ENCODE data around the gene SIL1. TPM values are rescaled to one million over a fixed set of nuclear protein-coding genes. Genes with fewer than 3 reads are reported as not detected.
"Not testable (repeated sequence)": the region's sequence is repeated elsewhere in the genome, so short reads cannot be mapped to it uniquely, and the experiment has no call there.

SIL1 gene
- total RNA-seq, 4 donors from 2014 or later = 20.3 to 39.2 (median 29.1) TPM

GRCh38 chr5:138922494-138922893 is 275.7 kb downstream of the SIL1 start:
- peaks cover 5 to 33% (median 17%) of the 10 kb centered on the region in 4 donors for H3K4me1 ChIP-seq
- no peak for TF ChIP-seq EP300 (IDR thresholded peaks at IDR 0.05)
- TF ChIP-seq POLR2A (IDR thresholded peaks at IDR 0.05; ENCODE audit: low read depth) = no peak
- TF ChIP-seq, protein P1, sequence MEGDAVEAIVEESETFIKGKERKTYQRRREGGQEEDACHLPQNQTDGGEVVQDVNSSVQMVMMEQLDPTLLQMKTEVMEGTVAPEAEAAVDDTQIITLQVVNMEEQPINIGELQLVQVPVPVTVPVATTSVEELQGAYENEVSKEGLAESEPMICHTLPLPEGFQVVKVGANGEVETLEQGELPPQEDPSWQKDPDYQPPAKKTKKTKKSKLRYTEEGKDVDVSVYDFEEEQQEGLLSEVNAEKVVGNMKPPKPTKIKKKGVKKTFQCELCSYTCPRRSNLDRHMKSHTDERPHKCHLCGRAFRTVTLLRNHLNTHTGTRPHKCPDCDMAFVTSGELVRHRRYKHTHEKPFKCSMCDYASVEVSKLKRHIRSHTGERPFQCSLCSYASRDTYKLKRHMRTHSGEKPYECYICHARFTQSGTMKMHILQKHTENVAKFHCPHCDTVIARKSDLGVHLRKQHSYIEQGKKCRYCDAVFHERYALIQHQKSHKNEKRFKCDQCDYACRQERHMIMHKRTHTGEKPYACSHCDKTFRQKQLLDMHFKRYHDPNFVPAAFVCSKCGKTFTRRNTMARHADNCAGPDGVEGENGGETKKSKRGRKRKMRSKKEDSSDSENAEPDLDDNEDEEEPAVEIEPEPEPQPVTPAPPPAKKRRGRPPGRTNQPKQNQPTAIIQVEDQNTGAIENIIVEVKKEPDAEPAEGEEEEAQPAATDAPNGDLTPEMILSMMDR (IDR thresholded peaks at IDR 0.05) = no peak
- TF ChIP-seq POLR2AphosphoS5 (IDR thresholded peaks at IDR 0.05) = no peak
- no peaks in the 10 kb centered on the region for H3K9me3 ChIP-seq
- 100% methylated on average over 2 of the region's 2 CpGs for WGBS
- intact Hi-C loops (cut with DNase I) = no loop called here
- no peaks in the 10 kb centered on the region for H3K27me3 ChIP-seq
- no peak overlapping the region for H3K27ac ChIP-seq (replicated peaks in 1 of 4)
- peaks cover 23 to 70% (median 43%) of the 10 kb centered on the region in 4 donors for H3K36me3 ChIP-seq
- H3K4me3 ChIP-seq = no peak overlapping the region
- DNase-seq (ENCODE audit: extremely low spot score) = no peak

- H3K9me3 ChIP-seq; H3K4me3 ChIP-seq; H3K27ac ChIP-seq (replicated peaks in 1 of 4); DNase-seq (ENCODE audit: extremely low spot score); H3K27me3 ChIP-seq; intact Hi-C loops (cut with DNase I): not testable (repeated sequence)
- peaks cover 0 to 24% (median 8%) of the 10 kb centered on the region in 4 donors for H3K4me1 ChIP-seq
- peaks cover 20 to 59% (median 33%) of the 10 kb centered on the region in 4 donors for H3K36me3 ChIP-seq
- 81% methylated on average over 2 of the region's 2 CpGs for WGBS
Measured at GRCh38 chr5:138921362-138921761, 276.8 kb downstream of the SIL1 start.

DNA sequence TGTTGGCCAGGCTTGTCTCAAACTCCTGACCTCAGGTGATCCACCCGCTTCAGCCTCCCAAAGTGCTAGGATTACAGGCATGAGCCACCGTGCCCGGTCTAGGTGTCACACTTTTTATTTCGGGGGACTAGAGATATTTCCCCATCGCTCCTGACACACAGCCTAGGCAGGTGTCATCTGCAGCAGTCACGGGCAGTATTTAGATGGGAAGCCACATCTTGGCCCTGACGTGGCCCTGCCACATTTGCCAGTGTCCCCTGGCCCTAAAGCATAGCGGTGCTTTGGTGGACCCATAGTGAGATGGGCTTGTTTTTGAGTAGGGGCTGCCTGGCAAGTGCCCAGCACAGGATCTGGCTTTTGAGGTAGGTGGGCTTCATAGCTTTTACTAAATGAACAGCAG is 278.0 kb downstream of the SIL1 start:
- no peak for TF ChIP-seq EP300 (IDR thresholded peaks at IDR 0.05)
- TF ChIP-seq, protein P1 (IDR thresholded peaks at IDR 0.05) = no peak
- TF ChIP-seq POLR2AphosphoS5 (IDR thresholded peaks at IDR 0.05) = no peak
- no peak for TF ChIP-seq POLR2A (IDR thresholded peaks at IDR 0.05; ENCODE audit: low read depth)
- no peak overlapping the region for H3K4me3 ChIP-seq
- peaks cover 9 to 53% (median 25%) of the 10 kb centered on the region in 4 donors for H3K36me3 ChIP-seq
- 97% methylated on average over 8 of the region's 8 CpGs for WGBS
- no peak overlapping the region for H3K27ac ChIP-seq (replicated peaks in 1 of 4)
- no peaks in the 10 kb centered on the region for H3K27me3 ChIP-seq
- no peaks in the 10 kb centered on the region for H3K9me3 ChIP-seq
- intact Hi-C loops (cut with DNase I) = no loop called here
- no peak for DNase-seq (ENCODE audit: extremely low spot score)
- peaks cover 0 to 22% (median 8%) of the 10 kb centered on the region in 4 donors for H3K4me1 ChIP-seq

GRCh38 chr5:138918686-138919085 is 279.5 kb downstream of the SIL1 start:
- H3K4me1 ChIP-seq = peaks cover 2 to 20% (median 8%) of the 10 kb centered on the region in 4 donors
- no peak for TF ChIP-seq POLR2AphosphoS5 (IDR thresholded peaks at IDR 0.05)
- TF ChIP-seq POLR2A (IDR thresholded peaks at IDR 0.05; ENCODE audit: low read depth) = no peak
- no peak for TF ChIP-seq EP300 (IDR thresholded peaks at IDR 0.05)
- TF ChIP-seq, protein P1 (IDR thresholded peaks at IDR 0.05) = no peak
- WGBS = 77% methylated on average over 4 of the region's 4 CpGs
- peaks cover 0 to 48% (median 17%) of the 10 kb centered on the region in 4 donors for H3K36me3 ChIP-seq
- H3K9me3 ChIP-seq = no peaks in the 10 kb centered on the region
- no peak for DNase-seq (ENCODE audit: extremely low spot score)
- no peaks in the 10 kb centered on the region for H3K27me3 ChIP-seq
- intact Hi-C loops (cut with DNase I) = no loop called here
- H3K4me3 ChIP-seq = no peak overlapping the region
- no peak overlapping the region for H3K27ac ChIP-seq (replicated peaks in 1 of 4)

- Histone ChIP-seq H3K4me3 (no peak overlapping the region), H3K4me1 (peaks cover 0 to 4% (median 0%) of the 10 kb centered on the region in 4 donors), H3K9me3 (no peaks in the 10 kb centered on the region), H3K27ac (replicated peaks in 1 of 4) (no peak overlapping the region), H3K27me3 (no peaks in the 10 kb centered on the region), H3K36me3 (peaks cover 0 to 64% (median 19%) of the 10 kb centered on the region in 4 donors)
- 89% methylated on average over 3 of the region's 3 CpGs for WGBS
- peak; percentile 4 for DNase-seq (ENCODE audit: extremely low spot score)
- no peak for TF ChIP-seq POLR2A (IDR thresholded peaks at IDR 0.05; ENCODE audit: low read depth)
- no peak for TF ChIP-seq EP300 (IDR thresholded peaks at IDR 0.05)
- TF ChIP-seq POLR2AphosphoS5 (IDR thresholded peaks at IDR 0.05) = no peak
- TF ChIP-seq, protein P1 (IDR thresholded peaks at IDR 0.05) = no peak
- intact Hi-C loops (cut with DNase I) = no loop called here
Measured at GRCh38 chr5:138914338-138914737, 283.8 kb downstream of the SIL1 start.

Measured in esophagus muscularis mucosa (tissue), 4 donors.